ENCODE results near the gene RRM2.

Gene RRM2

GRCh38 chr2:10173258-10174005, 50.9 kb downstream of the RRM2 start:
- no peak for DNase-seq

DNA sequence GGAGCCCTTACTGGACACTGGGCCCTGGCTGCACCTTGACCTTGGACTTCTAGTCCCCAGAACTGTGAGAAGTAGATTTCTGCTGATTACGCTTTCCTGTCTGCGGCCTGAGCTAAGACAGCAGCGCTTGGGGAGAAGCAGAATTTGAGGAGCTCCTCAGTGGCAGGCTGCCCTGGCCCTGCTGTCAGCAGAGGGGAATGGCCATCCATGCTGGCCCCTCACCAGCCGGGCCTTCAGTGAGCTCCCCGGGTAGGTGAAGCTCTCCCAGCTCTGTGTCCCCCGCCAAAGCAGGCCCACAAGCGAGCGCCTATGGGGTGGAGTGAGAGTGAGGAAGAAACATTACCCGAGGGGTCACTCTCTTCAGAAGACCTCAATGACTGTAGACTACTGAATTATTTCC, 51.6 kb downstream of the RRM2 start:
- no peak for DNase-seq

DNA sequence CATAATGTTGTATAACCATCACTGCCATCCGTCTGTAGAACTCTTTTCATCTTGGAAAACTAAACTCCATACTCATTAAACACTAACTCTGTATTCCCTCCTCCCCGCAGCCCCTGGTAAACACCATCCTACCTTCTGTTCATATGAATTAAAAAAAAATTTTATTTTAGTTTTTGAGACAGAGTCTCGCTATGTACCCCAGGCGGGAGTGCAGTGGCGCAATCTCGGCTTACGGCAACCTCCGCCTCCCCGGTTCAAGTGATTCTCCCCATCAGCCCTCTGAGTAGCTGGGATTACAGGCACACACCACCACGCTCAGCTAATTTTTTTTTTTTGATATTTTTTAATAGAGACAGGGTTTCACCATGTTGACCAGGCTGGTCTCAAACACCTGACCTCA, 52.9 kb downstream of the RRM2 start:
- no peak for DNase-seq

DNA sequence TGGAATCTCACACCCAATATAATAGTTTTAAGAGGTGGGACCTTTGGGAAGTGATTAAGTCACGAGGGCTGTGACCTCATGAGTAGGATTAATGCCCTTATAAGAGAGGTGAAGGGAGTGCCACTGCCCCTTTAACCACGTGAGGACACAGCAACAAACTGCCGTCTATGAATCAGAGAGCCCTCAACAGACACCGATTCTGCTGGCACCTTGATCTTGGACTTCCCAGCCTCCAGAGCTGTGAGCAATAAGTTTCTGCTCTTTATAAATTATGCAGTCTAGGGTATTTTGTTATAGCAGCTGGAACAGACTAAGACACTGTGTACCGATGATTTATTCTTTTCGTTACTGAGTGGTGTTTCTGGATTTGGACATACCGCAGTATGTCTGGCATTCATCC, 56.2 kb downstream of the RRM2 start:
- no peak for DNase-seq

DNA sequence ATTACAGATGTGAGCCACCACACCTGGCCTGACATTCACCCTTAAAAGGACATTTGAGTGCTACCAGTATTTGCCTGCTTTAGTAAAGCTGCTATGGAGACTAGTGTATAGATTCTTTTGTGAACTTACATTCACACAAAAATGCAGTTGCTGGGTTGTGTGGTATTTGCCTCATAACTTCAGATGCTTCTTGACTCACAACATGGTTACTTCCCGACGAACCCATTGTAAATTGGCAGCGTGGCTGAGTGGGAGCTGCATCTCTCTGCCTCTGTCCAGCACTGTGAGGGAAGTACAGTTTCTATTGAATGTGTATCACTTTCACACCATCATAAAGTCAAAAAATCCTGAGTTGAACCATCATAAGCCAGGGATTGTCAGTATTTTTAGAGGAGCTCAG, 56.9 kb downstream of the RRM2 start:
- DNase-seq = no peak

- DNase-seq = no peak
Observed at GRCh38 chr2:10180229-10180628, 57.7 kb downstream of the RRM2 start.
